ENCODE data around the gene ADPRHL1. TPM values are rescaled to one million over a fixed set of nuclear protein-coding genes. Genes with fewer than 3 reads are reported as not detected.

ADPRHL1 gene
- total RNA-seq, 1 donor from 2014 or later, result 0.22 TPM

GRCh38 chr13:113356596-113356995 lies 96.7 kb downstream of the ADPRHL1 start:
- Histone ChIP-seq H3K4me3 (no peak overlapping the region), H3K27me3 (no peaks in the 10 kb centered on the region), H3K27ac (no peak overlapping the region), H3K4me1 (no peaks in the 10 kb centered on the region), H3K36me3 (no peaks in the 10 kb centered on the region), H3K9me3 (ENCODE audit: low read depth) (no peaks in the 10 kb centered on the region), H3F3A (ENCODE audit: low read depth) (peaks cover 3% of the 10 kb centered on the region), H3K79me2 (ENCODE audit: low read depth) (peaks cover 9% of the 10 kb centered on the region), H3K9ac (no peak overlapping the region), H4K20me1 (ENCODE audit: low read depth) (no peaks in the 10 kb centered on the region), H2AFZ (replicated peaks) (no peak overlapping the region), H3K4me2 (no peak overlapping the region)
- peaks cover 5% of the 10 kb centered on the region for H3K4me1 Mint-ChIP-seq
- H3K4me3 Mint-ChIP-seq, result no peak overlapping the region
- no peak for DNase-seq (ENCODE audit: low spot score)
- TF ChIP-seq CTCF (IDR thresholded peaks at IDR 0.05) (no peak), EZH2phosphoT487 (IDR thresholded peaks at IDR 0.05) (no peak), EZH2 (IDR thresholded peaks at IDR 0.05) (no peak)
- H3K9me3 Mint-ChIP-seq, result no peaks in the 10 kb centered on the region
- H3K27me3 Mint-ChIP-seq (ENCODE audit: insufficient read depth, low read depth), result peaks cover 2% of the 10 kb centered on the region
- no peak overlapping the region for H3K27ac Mint-ChIP-seq
- H3K36me3 Mint-ChIP-seq, result peaks cover 4% of the 10 kb centered on the region

GRCh38 chr13:113355621-113356020 lies 97.7 kb downstream of the ADPRHL1 start:
- Mint-ChIP-seq H3K4me1 (peaks cover 5% of the 10 kb centered on the region), H3K9me3 (no peaks in the 10 kb centered on the region)

GRCh38 chr13:113354831-113355610 lies 98.3 kb downstream of the ADPRHL1 start:
- no peaks in the 10 kb centered on the region for H3K36me3 ChIP-seq
- no peaks in the 10 kb centered on the region for H3K9me3 ChIP-seq (ENCODE audit: low read depth)
- H3K27ac ChIP-seq, result no peak overlapping the region
- H3K9ac ChIP-seq, result no peak overlapping the region
- H3K4me3 Mint-ChIP-seq, result no peak overlapping the region
- TF ChIP-seq EZH2phosphoT487 (IDR thresholded peaks at IDR 0.05), result no peak
- TF ChIP-seq CTCF (IDR thresholded peaks at IDR 0.05), result no peak
- TF ChIP-seq EZH2 (IDR thresholded peaks at IDR 0.05), result no peak
- H3K27me3 ChIP-seq, result no peaks in the 10 kb centered on the region
- no peaks in the 10 kb centered on the region for H4K20me1 ChIP-seq (ENCODE audit: low read depth)
- no peaks in the 10 kb centered on the region for H3K4me1 ChIP-seq
- H3K27ac Mint-ChIP-seq, result no peak overlapping the region
- no peaks in the 10 kb centered on the region for H3K79me2 ChIP-seq (ENCODE audit: low read depth)
- no peak overlapping the region for H2AFZ ChIP-seq (replicated peaks)
- no peak overlapping the region for H3K4me3 ChIP-seq
- peaks cover 3% of the 10 kb centered on the region for H3F3A ChIP-seq (ENCODE audit: low read depth)
- DNase-seq (ENCODE audit: low spot score), result no peak
- peaks cover 5% of the 10 kb centered on the region for H3K27me3 Mint-ChIP-seq (ENCODE audit: insufficient read depth, low read depth)
- H3K36me3 Mint-ChIP-seq, result peaks cover 9% of the 10 kb centered on the region
- no peak overlapping the region for H3K4me2 ChIP-seq
- peaks cover 5% of the 10 kb centered on the region for H3K4me1 Mint-ChIP-seq
- no peaks in the 10 kb centered on the region for H3K9me3 Mint-ChIP-seq

More at GRCh38 chr13:113355621-113356020, 97.7 kb downstream of the ADPRHL1 start:
- peaks cover 3% of the 10 kb centered on the region for H3F3A ChIP-seq (ENCODE audit: low read depth)
- TF ChIP-seq CTCF (IDR thresholded peaks at IDR 0.05), result no peak
- no peak for TF ChIP-seq EZH2 (IDR thresholded peaks at IDR 0.05)
- no peak for TF ChIP-seq EZH2phosphoT487 (IDR thresholded peaks at IDR 0.05)
- H3K9me3 ChIP-seq (ENCODE audit: low read depth), result no peaks in the 10 kb centered on the region
- Mint-ChIP-seq H3K27me3 (ENCODE audit: insufficient read depth, low read depth) (peaks cover 2% of the 10 kb centered on the region), H3K4me3 (no peak overlapping the region), H3K27ac (peak overlapping the region; percentile 62), H3K36me3 (peaks cover 4% of the 10 kb centered on the region)
- no peak overlapping the region for H3K27ac ChIP-seq
- no peaks in the 10 kb centered on the region for H3K4me1 ChIP-seq
- H2AFZ ChIP-seq (replicated peaks), result no peak overlapping the region
- no peak overlapping the region for H3K4me2 ChIP-seq
- no peaks in the 10 kb centered on the region for H3K36me3 ChIP-seq
- DNase-seq (ENCODE audit: low spot score), result no peak
- H4K20me1 ChIP-seq (ENCODE audit: low read depth), result no peaks in the 10 kb centered on the region
- H3K27me3 ChIP-seq, result no peaks in the 10 kb centered on the region
- H3K4me3 ChIP-seq, result no peak overlapping the region
- H3K9ac ChIP-seq, result no peak overlapping the region
- H3K79me2 ChIP-seq (ENCODE audit: low read depth), result peaks cover 3% of the 10 kb centered on the region
